Immature natural killer cell (primary cell): ENCODE measurements around the gene PRAC1. TPM values are rescaled to one million over a fixed set of nuclear protein-coding genes. Genes with fewer than 3 reads are reported as not detected.

Experiments used
- DNase-seq, 3 donors: peaks; one replicate each; pipeline ENCODE4 v3.0.0; 2022; ENCODE audit warnings: mixed read lengths in 1 of 3
- H3K27ac Mint-ChIP-seq, 6 donors: one replicate each; pipeline ENCODE4 v1.8.0; 2020; ENCODE audit warnings: mixed read lengths in 6 of 6, mild to moderate bottlenecking in 5 of 6, inconsistent platforms in 4 of 6, moderate library complexity in 3 of 6
- H3K27me3 Mint-ChIP-seq, 3 donors: one replicate each; pipeline ENCODE4 v1.8.0; 2020 to 2021; ENCODE audit warnings: low read depth in 3 of 3, mild to moderate bottlenecking in 3 of 3, mixed read lengths in 3 of 3, moderate library complexity in 3 of 3, inconsistent platforms in 1 of 3
- H3K36me3 Mint-ChIP-seq, 3 donors: one replicate each; pipeline ENCODE4 v1.8.0; 2020; ENCODE audit warnings: mixed read lengths in 3 of 3, inconsistent platforms in 2 of 3, mild to moderate bottlenecking in 2 of 3
- H3K4me1 Mint-ChIP-seq, 2 donors: one replicate each; pipeline ENCODE4 v1.8.0; 2020; ENCODE audit warnings: inconsistent platforms in 2 of 2, mild to moderate bottlenecking in 2 of 2, mixed read lengths in 2 of 2, moderate library complexity in 1 of 2
- H3K4me3 Mint-ChIP-seq, 5 donors: one replicate each; pipeline ENCODE4 v1.8.0; 2020; ENCODE audit warnings: mild to moderate bottlenecking in 5 of 5, mixed read lengths in 5 of 5, inconsistent platforms in 3 of 5, moderate library complexity in 3 of 5
- H3K9me3 Mint-ChIP-seq, 6 donors: one replicate each; pipeline ENCODE4 v1.8.0; 2020; ENCODE audit warnings: mild to moderate bottlenecking in 6 of 6, mixed read lengths in 6 of 6, inconsistent platforms in 4 of 6, moderate library complexity in 3 of 6
- polyA plus RNA-seq, 3 donors: library from polyadenylated mRNA; unstranded; fragments of 300-500 nt; fragmentation: Illumina TruSeq; gene quantifications; one replicate each; pipeline ENCODE4 v1.2.3, GENCODE V29; 2021

Gene PRAC1
- polyA plus RNA-seq, 3 donors from 2014 or later, result not detected

DNA sequence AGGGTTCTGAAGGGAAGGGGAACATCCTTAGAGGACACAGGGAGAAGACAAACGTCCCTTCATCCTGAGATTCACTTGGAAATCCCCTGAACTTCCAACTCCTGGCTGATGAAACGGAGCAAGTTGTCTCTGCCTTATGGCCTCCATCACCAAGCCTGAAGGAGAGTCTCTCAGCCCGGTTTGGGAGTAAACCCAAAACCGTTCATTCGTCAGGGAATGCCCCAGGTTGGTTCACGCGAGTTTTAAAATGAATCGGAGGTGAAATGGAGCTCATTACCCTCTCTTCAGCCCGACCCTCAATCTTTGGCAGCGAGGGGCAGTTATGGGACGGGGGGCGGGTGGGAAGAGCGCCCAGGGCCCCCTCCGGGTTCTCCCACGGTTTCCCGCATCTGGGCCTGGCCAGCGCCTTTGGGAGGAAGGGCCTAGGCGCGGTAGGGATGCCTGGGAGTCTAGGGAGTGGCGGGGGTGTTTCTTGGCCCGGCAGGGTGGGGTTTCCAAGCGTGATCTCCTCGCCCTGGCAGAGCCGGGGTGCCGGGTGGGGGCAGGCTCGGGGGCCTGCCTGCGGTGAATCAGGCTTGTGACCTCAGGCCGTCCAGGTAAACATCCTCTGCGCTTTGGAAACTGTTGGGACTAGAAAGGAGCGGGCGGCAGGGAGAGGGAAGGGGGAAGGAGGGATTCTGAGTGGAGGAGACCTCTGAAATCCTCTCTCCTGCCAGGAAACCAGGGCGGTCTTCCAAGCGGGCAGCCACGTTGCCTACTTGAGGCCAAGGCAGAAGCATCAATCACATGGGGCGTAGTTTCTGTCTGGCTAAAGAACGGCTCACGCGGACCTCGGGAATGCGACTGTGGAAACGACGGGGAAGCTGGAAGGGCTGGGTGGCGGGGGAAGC lies 30.3 kb upstream of the PRAC1 start:
- Mint-ChIP-seq H3K27ac (no peak overlapping the region), H3K4me3 (peak overlapping the region in 1 of 5 donors; percentile 9), H3K9me3 (peaks cover 0 to 1% (median 0%) of the 10 kb centered on the region in 6 donors), H3K36me3 (no peaks in the 10 kb centered on the region), H3K27me3 (peaks cover 47 to 68% (median 58%) of the 10 kb centered on the region in 3 donors), H3K4me1 (no peaks in the 10 kb centered on the region)
- DNase-seq, result no peak

DNA sequence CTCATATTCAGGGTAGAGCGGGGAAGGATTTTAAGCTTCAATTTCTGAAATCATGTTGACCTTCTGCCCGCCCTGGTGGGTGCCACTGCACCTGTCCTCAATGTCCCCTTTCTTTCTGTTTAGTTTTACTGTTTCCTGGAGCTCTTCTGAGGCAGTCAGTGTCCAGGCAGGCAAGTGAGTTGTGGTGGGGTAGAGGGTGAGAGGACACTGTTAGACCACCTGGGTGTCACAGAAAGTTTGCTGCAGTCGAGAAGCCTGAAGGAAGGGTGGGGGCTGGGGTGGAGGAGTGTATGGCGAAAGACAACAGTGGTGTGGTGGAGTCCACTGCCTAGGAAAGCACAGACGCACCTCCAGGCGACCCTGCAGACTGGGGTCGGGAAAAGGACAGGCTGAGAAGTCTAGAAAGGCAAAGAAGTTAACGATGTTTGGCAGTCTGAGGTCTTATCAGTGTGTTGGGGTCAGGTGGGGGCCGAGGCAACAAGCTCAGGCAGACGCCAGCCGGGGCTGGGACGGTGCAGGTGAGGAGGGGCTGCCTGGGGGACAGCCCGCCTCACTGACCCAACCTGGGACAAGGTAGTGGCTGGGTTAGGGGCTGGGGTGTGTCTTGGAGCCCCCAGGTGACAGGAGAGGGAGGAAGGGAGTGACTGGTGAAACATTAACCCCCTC lies 29.5 kb upstream of the PRAC1 start:
- Mint-ChIP-seq H3K4me1 (peaks cover 0 to 4% of the 10 kb centered on the region in 2 donors), H3K27me3 (peaks cover 42 to 70% (median 61%) of the 10 kb centered on the region in 3 donors), H3K27ac (no peak overlapping the region), H3K36me3 (no peaks in the 10 kb centered on the region), H3K9me3 (peaks cover 0 to 1% (median 0%) of the 10 kb centered on the region in 6 donors), H3K4me3 (no peak overlapping the region)
- no peak for DNase-seq

DNA sequence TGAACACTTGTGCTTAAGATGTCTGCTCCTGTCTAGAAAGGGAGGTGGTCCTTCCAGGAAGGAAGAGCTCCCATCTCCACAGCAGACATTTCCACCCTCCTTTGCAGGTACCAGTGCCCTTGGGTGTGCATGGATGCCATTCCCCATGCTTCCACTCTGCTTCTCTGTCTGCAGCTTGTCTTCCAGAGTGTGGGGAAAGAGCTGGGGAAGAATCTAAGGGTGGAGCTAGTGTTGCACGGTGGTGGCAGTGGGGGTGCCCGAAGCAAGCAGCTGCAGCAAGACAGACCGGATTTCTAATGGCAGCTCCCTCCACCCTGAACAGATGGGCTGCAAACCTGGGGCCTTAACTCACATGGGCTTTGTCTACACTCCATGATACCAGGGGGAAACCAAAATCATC lies 28.9 kb upstream of the PRAC1 start:
- Mint-ChIP-seq H3K27me3 (peaks cover 40 to 73% (median 67%) of the 10 kb centered on the region in 3 donors), H3K27ac (no peak overlapping the region), H3K4me1 (peaks cover 5 to 6% of the 10 kb centered on the region in 2 donors), H3K9me3 (peaks cover 0 to 1% (median 0%) of the 10 kb centered on the region in 6 donors), H3K36me3 (no peaks in the 10 kb centered on the region), H3K4me3 (no peak overlapping the region)
- no peak for DNase-seq

DNA sequence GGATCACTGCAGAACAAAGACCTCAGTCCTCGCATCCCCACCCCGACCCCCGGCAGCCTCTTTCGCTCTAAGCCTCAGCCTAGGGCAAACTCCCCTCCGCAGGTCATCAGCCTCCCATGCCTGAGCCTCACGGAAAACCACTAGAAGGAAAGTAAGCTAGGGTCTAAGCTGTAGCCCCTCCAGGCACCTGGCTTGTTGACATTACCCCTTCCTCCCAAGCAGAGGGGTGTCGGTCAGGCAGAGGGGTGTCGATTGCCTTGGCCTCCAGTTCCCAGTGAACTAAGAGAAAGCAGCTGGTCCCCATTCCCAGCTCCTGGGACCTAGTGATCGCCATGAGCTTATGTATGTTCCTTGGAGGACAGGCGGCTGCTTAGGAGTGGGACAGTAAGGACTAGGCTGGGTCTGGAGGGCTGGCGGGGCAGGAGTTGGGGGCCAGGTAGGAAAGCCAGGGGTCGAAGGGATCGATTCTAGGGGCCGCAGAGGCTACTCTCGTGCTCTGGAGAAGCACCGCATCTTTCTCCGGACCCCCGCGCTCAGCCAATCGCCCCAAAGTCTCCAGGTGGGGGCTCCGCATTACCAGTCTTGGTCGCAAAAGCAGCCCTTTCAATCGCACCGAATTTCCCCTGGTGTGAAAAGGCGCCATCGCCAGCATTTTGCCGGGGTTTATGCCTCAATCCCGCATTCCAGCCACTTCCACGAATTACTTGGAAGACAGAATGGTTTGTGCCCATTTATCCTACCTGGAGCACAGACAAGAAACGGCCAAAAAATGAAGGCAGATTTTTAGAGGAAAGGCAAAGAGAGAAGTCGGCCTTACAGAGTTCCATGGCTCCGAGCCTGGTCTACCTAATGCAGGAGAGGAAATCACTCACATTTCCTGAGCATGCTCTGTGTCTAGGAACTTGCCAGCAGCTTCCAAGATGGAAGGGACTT lies 27.6 kb upstream of the PRAC1 start:
- no peaks in the 10 kb centered on the region for H3K36me3 Mint-ChIP-seq
- H3K4me3 Mint-ChIP-seq, result peak overlapping the region in 1 of 5 donors; percentile 12
- peaks cover 42 to 71% (median 70%) of the 10 kb centered on the region in 3 donors for H3K27me3 Mint-ChIP-seq

DNA sequence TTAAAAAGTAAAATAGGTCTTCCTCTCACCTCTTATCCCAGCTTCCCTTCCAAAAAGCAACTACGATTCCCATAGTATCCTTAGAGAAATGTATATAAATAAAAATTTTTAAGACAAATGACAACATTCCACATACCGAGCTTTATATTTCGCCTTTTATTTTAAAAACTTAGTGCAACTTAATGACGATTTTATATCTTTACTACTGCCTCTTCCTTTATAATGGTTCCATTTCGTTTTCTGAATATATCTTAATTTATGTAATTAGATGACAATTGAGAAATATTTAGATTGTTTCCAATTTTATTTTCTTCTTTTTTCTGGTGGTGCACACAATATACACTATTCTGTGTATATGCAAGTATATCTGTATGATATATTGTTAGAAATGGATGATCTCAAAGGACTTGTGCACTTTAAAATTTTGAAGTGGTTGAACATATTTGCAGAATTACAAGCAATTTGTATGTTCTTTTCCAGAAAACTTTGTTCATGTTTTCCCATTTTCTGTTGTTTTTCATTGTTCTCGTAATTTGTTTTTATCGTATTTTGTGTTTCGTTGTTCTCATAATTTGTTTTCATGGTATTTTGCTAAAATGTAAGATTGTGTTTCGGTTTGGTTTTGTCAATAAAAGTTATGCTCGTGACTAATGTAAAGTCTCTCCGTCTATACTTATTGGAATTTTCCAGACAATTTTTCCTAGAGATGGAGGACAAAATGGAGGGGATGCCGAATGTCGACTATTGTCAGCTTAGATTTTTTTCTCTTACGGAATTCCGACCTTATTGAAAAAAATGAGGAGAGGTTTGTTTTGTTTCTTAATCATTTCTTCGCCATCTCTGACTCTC lies 26.6 kb upstream of the PRAC1 start:
- H3K27ac Mint-ChIP-seq, result no peak overlapping the region
- peaks cover 0 to 1% (median 0%) of the 10 kb centered on the region in 6 donors for H3K9me3 Mint-ChIP-seq
- no peaks in the 10 kb centered on the region for H3K36me3 Mint-ChIP-seq
- H3K4me1 Mint-ChIP-seq, result peaks cover 5 to 6% of the 10 kb centered on the region in 2 donors
- peak overlapping the region in 1 of 5 donors; percentile 12 for H3K4me3 Mint-ChIP-seq
- H3K27me3 Mint-ChIP-seq, result peaks cover 40 to 69% (median 64%) of the 10 kb centered on the region in 3 donors
- no peak for DNase-seq

More for the DNA sequence above, 27.6 kb upstream of the PRAC1 start:
- Mint-ChIP-seq H3K4me1 (peaks cover 5 to 6% of the 10 kb centered on the region in 2 donors), H3K9me3 (peaks cover 0 to 1% (median 0%) of the 10 kb centered on the region in 6 donors), H3K27ac (no peak overlapping the region)
- no peak for DNase-seq

DNA sequence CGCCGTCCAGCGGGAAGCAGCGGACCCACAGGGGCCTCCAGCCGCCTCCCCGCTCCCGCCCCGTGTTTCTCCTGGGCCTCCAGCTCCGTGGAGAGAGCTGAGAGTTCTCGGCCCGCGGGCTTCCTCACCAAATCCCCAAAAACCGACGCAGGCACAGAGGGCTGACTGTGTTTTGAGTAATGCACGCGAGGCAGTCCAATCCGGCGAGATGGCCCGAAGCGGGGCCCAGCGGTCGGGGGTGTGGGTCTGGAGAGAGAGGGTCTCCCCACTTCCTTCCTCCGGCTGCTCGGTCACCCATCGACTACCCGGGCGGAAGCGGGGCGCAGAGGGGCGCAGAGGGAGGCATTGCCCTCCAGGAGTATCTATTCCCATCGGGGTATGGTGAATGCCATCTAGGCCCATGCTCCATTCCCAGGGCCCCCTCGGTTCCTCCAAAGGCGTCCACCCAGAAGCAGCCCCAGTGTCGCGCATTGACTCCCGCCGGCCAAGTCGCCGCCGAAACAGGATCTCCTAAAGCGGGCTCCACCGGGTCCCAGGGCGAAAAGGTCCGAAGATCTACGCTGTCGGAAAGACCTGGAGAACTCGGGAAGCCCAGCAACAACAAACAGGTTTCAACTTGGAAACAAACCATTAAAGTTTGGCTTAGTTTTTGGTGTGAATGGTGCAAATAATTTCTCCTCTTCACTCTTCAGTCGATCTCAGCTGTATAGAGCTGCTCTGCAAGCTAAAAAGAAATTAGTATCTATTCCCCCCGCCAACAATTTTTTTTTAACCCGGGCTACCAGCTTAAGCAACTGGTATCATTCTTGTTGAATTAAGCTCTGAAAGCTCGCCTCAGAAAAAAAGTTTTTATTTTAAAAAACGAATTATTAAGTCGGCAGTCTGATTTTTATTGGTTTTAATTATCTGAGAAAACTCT lies 25.4 kb upstream of the PRAC1 start:
- Mint-ChIP-seq H3K27ac (no peak overlapping the region), H3K36me3 (no peaks in the 10 kb centered on the region), H3K27me3 (peaks cover 41 to 68% (median 63%) of the 10 kb centered on the region in 3 donors), H3K4me3 (no peak overlapping the region), H3K9me3 (no peaks in the 10 kb centered on the region), H3K4me1 (peaks cover 5 to 6% of the 10 kb centered on the region in 2 donors)
- no peak for DNase-seq

DNA sequence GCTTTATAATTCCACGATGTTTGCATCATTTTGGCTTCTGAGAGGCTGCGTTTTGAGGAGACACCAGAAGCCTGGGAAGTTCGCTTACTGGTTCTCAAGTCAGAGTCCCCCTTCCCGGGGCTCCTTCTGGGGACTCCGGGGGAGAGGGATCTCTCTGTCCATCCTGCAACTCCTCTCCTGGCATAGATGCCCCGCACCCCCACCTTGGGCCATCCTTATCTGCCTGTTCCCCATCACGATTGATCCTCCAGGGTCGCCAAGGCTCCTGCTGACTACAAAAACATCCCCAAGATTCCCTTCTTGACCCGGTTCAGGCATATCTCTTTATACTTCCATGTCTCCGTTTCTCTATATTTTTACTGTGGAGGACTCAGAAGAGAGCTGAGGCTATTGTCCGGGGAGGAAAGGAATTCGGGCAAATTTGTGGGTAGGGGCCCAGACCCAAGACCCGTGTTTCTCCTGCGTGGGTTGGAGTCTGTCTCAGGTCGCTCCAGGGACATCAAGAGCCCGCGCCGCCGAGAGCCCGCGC lies 24.7 kb upstream of the PRAC1 start:
- H3K4me1 Mint-ChIP-seq, result peaks cover 5 to 6% of the 10 kb centered on the region in 2 donors
- H3K27me3 Mint-ChIP-seq, result peaks cover 38 to 67% (median 61%) of the 10 kb centered on the region in 3 donors
- H3K36me3 Mint-ChIP-seq, result no peaks in the 10 kb centered on the region
- peak overlapping the region in 1 of 5 donors; percentile 5 for H3K4me3 Mint-ChIP-seq
- no peak overlapping the region for H3K27ac Mint-ChIP-seq
- DNase-seq, result no peak
- no peaks in the 10 kb centered on the region for H3K9me3 Mint-ChIP-seq

DNA sequence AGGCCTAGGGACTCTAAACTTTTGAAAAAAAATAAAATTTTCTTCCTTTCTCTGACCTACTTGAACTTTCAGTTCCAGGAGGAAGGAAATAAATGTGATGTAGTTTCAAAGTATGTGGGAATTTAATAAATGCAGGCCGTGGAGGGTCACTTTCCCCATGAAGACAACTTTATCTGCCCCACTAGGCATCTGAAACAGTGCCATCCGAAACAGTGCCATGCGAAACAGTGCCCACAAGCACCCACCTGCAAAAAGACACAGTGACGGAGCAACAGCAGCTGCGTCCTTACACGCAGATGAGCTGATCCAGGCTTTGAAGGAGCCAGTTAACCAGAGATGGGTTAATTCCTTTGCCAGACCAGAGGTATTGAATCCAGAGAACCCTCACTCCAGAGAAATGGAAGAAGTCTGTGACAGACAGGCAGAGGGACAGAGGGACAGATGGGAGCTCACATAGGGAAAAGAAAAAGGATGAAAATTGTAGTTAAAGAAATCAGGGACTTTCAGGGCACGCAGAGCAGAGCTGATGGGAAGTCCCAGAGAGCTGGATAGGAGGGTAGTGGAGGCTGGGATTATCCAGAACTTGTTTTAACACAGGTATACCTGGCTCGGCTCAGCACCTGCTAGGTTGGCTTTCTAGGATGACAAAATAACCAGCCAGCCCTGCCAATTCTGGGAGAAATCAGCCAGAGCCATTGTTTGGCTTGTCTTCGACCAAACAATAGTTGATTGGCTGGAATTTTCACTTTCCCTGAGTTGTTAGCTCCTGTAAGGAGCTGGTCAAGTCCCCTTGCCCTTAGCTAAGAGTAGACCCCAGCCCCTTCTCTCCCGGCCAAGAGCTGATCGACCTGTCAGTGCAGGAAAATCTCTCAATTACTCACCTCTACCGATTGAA lies 23.3 kb upstream of the PRAC1 start:
- H3K4me3 Mint-ChIP-seq, result peak overlapping the region in 1 of 5 donors; percentile 30
- peaks cover 5 to 6% of the 10 kb centered on the region in 2 donors for H3K4me1 Mint-ChIP-seq
- no peaks in the 10 kb centered on the region for H3K9me3 Mint-ChIP-seq
- H3K27ac Mint-ChIP-seq, result no peak overlapping the region
- H3K36me3 Mint-ChIP-seq, result no peaks in the 10 kb centered on the region
- peaks cover 33 to 71% (median 61%) of the 10 kb centered on the region in 3 donors for H3K27me3 Mint-ChIP-seq
- no peak for DNase-seq

DNA sequence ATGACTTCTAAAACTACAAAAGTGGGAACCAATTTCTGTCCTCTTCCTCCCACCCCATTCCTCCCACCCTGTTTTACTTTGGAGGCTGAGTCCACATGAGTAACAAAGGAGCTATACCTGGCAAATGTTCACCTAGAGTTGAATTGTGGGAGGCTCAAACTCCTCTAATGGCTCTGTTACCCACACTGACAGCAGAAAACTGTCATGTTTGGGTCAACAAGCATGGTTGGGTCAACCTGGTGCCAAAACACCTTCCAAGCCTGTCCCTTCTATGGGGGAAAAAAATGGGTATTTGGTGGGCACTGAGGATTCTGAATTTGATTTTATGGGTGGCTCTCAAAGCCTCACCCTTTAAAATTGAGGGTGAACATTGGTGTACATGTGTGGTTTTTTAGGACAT lies 18.2 kb upstream of the PRAC1 start:
- Mint-ChIP-seq H3K4me1 (peaks cover 6 to 7% of the 10 kb centered on the region in 2 donors), H3K27ac (no peak overlapping the region), H3K9me3 (no peaks in the 10 kb centered on the region), H3K4me3 (no peak overlapping the region), H3K36me3 (no peaks in the 10 kb centered on the region), H3K27me3 (peaks cover 35 to 66% (median 53%) of the 10 kb centered on the region in 3 donors)
- DNase-seq, result no peak

DNA sequence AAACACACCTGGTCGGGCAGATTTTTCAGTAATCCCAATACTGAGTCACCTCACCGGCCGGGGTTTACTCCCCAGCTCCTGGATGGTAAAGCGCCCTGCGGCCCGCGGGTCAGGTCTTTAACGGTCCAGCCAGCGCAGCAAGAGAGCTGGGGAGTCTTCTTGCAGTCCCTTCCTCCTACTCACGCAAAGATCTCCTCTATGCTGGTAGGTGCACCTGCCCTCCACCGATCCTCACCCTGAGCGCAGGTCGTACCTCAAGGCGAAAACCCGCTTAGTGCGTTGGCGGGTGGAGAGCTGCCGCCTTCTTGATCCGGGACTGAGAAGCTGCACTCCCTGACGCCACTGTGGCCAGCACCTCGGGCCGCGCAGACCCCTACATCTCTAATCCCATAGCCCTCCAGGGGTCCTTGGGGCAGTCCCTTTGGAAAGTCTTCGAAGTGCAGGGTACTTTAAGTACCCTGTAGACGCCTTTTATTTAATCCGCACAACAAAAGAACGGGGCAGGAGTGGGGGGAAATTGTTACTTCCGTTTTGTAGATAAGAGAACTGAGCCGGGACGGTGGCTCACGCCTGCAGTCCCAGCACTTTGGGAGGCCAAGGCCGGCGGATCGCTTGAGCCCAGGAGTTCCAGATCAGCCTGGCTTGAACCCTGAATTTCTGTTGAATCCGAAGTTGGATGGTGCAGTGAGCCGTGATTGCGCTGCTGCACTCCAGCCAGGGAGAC lies 16.6 kb upstream of the PRAC1 start:
- H3K9me3 Mint-ChIP-seq, result no peaks in the 10 kb centered on the region
- H3K4me3 Mint-ChIP-seq, result peak overlapping the region; percentile 17 to 59 (median 41)
- peak overlapping the region in 1 of 6 donors; percentile 9 for H3K27ac Mint-ChIP-seq
- DNase-seq, result no peak
- H3K36me3 Mint-ChIP-seq, result no peaks in the 10 kb centered on the region
- peaks cover 6 to 7% of the 10 kb centered on the region in 2 donors for H3K4me1 Mint-ChIP-seq
- H3K27me3 Mint-ChIP-seq, result peaks cover 39 to 63% (median 63%) of the 10 kb centered on the region in 3 donors
